Adrenal gland (tissue), 5 donors: Measurements from ENCODE around the gene TAMM41.

ENCODE experiments used
- POLR2A ChIP-seq, 2 donors: fragments of 450-650 bp; IDR thresholded peaks; one replicate each; pipeline ENCODE4 v1.6.1; 2017; ENCODE audit warnings: antibody characterized with exemption in 2 of 2, mild to moderate bottlenecking in 2 of 2, moderate library complexity in 1 of 2
- TF ChIP-seq, protein P1 (sequence below), 6 experiments: fragments of 450-650 bp in 4 of 6; fragments of 200-600 bp in 2 of 6; sonication (generic) in 1 of 6; IDR thresholded peaks; 1 replicate in 5 of 6; 2 replicates in 1 of 6; pipeline versions ENCODE4 v1.5.1 to v1.8.0; 2016 to 2021; ENCODE audit warnings: antibody characterized with exemption in 6 of 6, mild to moderate bottlenecking in 2 of 6, moderate library complexity in 1 of 6
- donor health status: DM: no; HTN: no; CAD: no.

GRCh38 chr3:11757441-11757875 lies 89.2 kb downstream of the TAMM41 start:
- TF ChIP-seq, protein P1, sequence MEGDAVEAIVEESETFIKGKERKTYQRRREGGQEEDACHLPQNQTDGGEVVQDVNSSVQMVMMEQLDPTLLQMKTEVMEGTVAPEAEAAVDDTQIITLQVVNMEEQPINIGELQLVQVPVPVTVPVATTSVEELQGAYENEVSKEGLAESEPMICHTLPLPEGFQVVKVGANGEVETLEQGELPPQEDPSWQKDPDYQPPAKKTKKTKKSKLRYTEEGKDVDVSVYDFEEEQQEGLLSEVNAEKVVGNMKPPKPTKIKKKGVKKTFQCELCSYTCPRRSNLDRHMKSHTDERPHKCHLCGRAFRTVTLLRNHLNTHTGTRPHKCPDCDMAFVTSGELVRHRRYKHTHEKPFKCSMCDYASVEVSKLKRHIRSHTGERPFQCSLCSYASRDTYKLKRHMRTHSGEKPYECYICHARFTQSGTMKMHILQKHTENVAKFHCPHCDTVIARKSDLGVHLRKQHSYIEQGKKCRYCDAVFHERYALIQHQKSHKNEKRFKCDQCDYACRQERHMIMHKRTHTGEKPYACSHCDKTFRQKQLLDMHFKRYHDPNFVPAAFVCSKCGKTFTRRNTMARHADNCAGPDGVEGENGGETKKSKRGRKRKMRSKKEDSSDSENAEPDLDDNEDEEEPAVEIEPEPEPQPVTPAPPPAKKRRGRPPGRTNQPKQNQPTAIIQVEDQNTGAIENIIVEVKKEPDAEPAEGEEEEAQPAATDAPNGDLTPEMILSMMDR (IDR thresholded peaks at IDR 0.05): no peak
- no peak for TF ChIP-seq POLR2A (IDR thresholded peaks at IDR 0.05)
